Measurements from ENCODE around the gene VWA8. TPM values are rescaled to one million over a fixed set of nuclear protein-coding genes. Genes with fewer than 3 reads are reported as not detected.

Gene VWA8
- total RNA-seq, 1 donor from 2014 or later = 33.4 TPM

DNA sequence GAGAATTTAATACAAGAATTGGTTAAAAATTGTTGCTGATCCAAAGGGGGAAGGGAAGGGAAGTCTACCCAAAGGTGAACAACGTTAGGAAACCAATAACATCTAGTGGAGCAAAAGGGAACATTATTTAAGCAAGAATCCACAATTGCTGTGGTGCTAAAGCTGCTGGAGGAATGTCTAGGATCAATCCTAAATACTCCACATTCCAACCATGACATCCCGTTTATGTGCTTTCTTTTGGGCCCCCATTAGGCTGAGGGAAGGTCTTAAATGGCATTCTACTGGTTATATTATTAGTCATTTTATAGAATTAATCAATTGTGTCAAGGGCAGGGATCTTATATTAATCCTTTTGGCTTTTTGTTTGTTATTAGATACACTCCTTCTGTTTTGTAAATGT lies 39.9 kb upstream of the VWA8 start:
- H3K9me3 ChIP-seq = no peaks in the 10 kb centered on the region
- H3K4me3 ChIP-seq = no peak overlapping the region
- H3K27me3 ChIP-seq = no peaks in the 10 kb centered on the region
- intact Hi-C loops (cut with DNase I) = no loop called here
- no peak for DNase-seq (ENCODE audit: extremely low spot score in 2 of 2)
- TF ChIP-seq POLR2A (IDR thresholded peaks at IDR 0.05) (no peak), POLR2AphosphoS5 (IDR thresholded peaks at IDR 0.05; ENCODE audit: insufficient read depth in 1 of 2, low read depth in 1 of 2) (no peak)
- TF ChIP-seq, protein P1, sequence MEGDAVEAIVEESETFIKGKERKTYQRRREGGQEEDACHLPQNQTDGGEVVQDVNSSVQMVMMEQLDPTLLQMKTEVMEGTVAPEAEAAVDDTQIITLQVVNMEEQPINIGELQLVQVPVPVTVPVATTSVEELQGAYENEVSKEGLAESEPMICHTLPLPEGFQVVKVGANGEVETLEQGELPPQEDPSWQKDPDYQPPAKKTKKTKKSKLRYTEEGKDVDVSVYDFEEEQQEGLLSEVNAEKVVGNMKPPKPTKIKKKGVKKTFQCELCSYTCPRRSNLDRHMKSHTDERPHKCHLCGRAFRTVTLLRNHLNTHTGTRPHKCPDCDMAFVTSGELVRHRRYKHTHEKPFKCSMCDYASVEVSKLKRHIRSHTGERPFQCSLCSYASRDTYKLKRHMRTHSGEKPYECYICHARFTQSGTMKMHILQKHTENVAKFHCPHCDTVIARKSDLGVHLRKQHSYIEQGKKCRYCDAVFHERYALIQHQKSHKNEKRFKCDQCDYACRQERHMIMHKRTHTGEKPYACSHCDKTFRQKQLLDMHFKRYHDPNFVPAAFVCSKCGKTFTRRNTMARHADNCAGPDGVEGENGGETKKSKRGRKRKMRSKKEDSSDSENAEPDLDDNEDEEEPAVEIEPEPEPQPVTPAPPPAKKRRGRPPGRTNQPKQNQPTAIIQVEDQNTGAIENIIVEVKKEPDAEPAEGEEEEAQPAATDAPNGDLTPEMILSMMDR (IDR thresholded peaks at IDR 0.05) = no peak
- H3K27ac ChIP-seq = no peak overlapping the region
- no peaks in the 10 kb centered on the region for H3K36me3 ChIP-seq
- no peaks in the 10 kb centered on the region for H3K4me1 ChIP-seq

DNA sequence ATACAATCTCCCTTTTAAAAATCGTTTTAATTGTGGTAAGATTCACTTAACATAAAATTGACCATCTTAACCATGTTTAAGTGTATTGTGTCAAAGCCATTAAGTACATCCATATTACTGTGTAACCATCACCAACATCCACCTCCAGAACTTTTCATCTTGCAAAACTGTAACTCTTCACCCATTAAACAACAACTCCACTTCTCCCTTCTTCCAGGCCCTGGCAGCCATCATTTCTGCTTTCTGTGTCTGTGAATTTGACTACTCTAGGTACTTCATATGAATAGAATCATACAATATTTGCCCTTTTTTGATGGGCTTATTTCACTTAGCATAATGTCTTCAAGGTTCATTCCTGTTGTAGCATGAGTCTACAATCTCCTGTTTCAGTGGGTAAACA lies 36.5 kb upstream of the VWA8 start:
- TF ChIP-seq POLR2A (IDR thresholded peaks at IDR 0.05) = no peak
- TF ChIP-seq, protein P1 (IDR thresholded peaks at IDR 0.05) = no peak
- TF ChIP-seq POLR2AphosphoS5 (IDR thresholded peaks at IDR 0.05; ENCODE audit: insufficient read depth in 1 of 2, low read depth in 1 of 2) = no peak
- Histone ChIP-seq H3K4me1 (no peaks in the 10 kb centered on the region), H3K4me3 (no peak overlapping the region), H3K27me3 (no peaks in the 10 kb centered on the region), H3K9me3 (no peaks in the 10 kb centered on the region), H3K36me3 (no peaks in the 10 kb centered on the region), H3K27ac (no peak overlapping the region)
- DNase-seq (ENCODE audit: extremely low spot score in 2 of 2) = no peak
- intact Hi-C loops (cut with DNase I) = no loop called here

DNA sequence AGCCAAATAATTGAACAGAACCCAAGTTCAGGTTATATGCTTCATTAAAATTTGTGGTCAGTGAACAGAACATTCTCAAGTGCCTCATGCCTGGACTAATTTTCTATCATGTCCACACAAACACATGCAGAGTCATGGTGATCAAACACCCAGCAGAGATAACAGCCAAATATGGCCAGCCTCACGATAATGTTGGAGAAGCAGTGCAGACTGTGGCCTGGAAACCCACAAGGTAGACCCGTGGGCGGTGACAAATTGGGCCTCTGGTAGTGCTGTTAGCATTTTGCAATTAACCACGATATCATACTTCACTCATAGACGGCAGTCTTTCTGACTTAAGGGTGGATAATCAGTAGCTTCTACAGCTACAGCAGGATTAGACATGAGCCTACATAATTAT lies 35.0 kb upstream of the VWA8 start:
- TF ChIP-seq POLR2AphosphoS5 (IDR thresholded peaks at IDR 0.05; ENCODE audit: insufficient read depth in 1 of 2, low read depth in 1 of 2) (no peak), POLR2A (IDR thresholded peaks at IDR 0.05) (no peak)
- TF ChIP-seq, protein P1 (IDR thresholded peaks at IDR 0.05) = no peak
- no peaks in the 10 kb centered on the region for H3K27me3 ChIP-seq
- no peak overlapping the region for H3K27ac ChIP-seq
- intact Hi-C loops (cut with DNase I) = no loop called here
- H3K36me3 ChIP-seq = no peaks in the 10 kb centered on the region
- H3K4me1 ChIP-seq = no peaks in the 10 kb centered on the region
- H3K9me3 ChIP-seq = no peaks in the 10 kb centered on the region
- no peak for DNase-seq (ENCODE audit: extremely low spot score in 2 of 2)
- no peak overlapping the region for H3K4me3 ChIP-seq

DNA sequence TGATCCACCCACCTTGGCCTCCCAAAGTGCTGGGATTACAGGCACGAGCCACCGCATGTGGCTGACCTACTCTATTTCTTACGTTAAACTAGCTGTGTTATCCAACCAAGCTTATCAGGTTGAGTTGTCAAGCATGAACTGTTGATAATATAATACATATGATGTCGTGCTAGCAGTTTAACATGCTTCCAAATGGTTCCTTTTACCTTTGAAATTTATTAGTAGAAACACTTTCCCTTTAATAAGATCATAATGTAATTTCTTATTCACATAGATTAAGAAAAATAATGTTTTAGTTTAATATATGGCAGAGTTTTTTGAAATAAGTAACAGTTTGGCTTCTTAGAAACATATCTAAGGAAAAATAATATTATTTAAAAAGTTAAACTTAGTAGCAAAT lies 34.4 kb upstream of the VWA8 start:
- intact Hi-C loops (cut with DNase I) = no loop called here
- H3K27me3 ChIP-seq = no peaks in the 10 kb centered on the region
- no peaks in the 10 kb centered on the region for H3K36me3 ChIP-seq
- no peaks in the 10 kb centered on the region for H3K4me1 ChIP-seq
- no peak for TF ChIP-seq POLR2A (IDR thresholded peaks at IDR 0.05)
- no peak for TF ChIP-seq POLR2AphosphoS5 (IDR thresholded peaks at IDR 0.05; ENCODE audit: insufficient read depth in 1 of 2, low read depth in 1 of 2)
- TF ChIP-seq, protein P1 (IDR thresholded peaks at IDR 0.05) = no peak
- H3K4me3 ChIP-seq = no peak overlapping the region
- no peak overlapping the region for H3K27ac ChIP-seq
- no peak for DNase-seq (ENCODE audit: extremely low spot score in 2 of 2)
- H3K9me3 ChIP-seq = no peaks in the 10 kb centered on the region

DNA sequence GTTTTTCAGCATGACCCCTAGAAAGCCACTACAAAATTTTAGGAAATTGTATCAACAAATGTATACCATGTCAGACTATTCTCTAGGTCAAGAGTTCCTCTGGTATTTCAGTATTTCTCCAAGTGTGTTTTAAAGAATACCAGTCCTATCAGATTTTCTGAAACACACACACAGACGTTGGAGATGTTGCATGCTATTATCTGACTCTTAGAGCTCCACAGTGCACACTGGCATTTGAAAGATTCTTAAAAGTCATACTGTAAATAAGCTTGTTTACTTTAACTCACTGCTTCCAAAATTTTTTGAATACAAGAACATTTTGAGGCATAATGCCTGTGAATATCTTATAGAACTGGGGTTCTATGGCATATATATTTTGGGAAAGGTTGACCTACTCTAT lies 33.8 kb upstream of the VWA8 start:
- Histone ChIP-seq H3K4me1 (no peaks in the 10 kb centered on the region), H3K27me3 (no peaks in the 10 kb centered on the region), H3K36me3 (no peaks in the 10 kb centered on the region), H3K27ac (no peak overlapping the region), H3K4me3 (no peak overlapping the region), H3K9me3 (no peaks in the 10 kb centered on the region)
- no peak for DNase-seq (ENCODE audit: extremely low spot score in 2 of 2)
- intact Hi-C loops (cut with DNase I) = no loop called here
- TF ChIP-seq, protein P1 (IDR thresholded peaks at IDR 0.05) = no peak
- no peak for TF ChIP-seq POLR2AphosphoS5 (IDR thresholded peaks at IDR 0.05; ENCODE audit: insufficient read depth in 1 of 2, low read depth in 1 of 2)
- no peak for TF ChIP-seq POLR2A (IDR thresholded peaks at IDR 0.05)
